SK-N-SH (cell line): ENCODE data around the gene MACROD2. TPM values are rescaled to one million over a fixed set of nuclear protein-coding genes. Genes with fewer than 3 reads are reported as not detected.

Experiments used
- CTCF ChIA-PET: fragments of 300-600, 350-600 bp; formaldehyde crosslinking; extraction: SDS; loops from one replicate; lab custom pipeline; 2021; lab: Yijun Ruan, JAX
- POLR2A ChIA-PET: fragments of 350-600 bp; sonication (Branson Sonifier 250); formaldehyde crosslinking; extraction: SDS; loops from one replicate; lab custom pipeline; 2020; ENCODE audit warnings: antibody characterized with exemption, inconsistent platforms; lab: Yijun Ruan, JAX
- DNase-seq: peaks from one replicate; pipeline ENCODE4 v3.0.0; 2012
- H2AFZ ChIP-seq: fragments of 200-600 bp; sonication (generic); 2 replicates; pipeline ENCODE4 v1.8.1; 2016; ENCODE audit warnings: antibody characterized with exemption, mild to moderate bottlenecking, low read depth
- H3F3A ChIP-seq: fragments of 200-600 bp; sonication (generic); replicated peaks from 2 replicates; pipeline ENCODE3; 2016; ENCODE audit warnings: antibody characterized with exemption, mild to moderate bottlenecking; ENCODE audit not compliant: insufficient read depth
- H3K27ac ChIP-seq, 2 experiments: fragments of 200-500 bp in 1 of 2; fragments of 200-600 bp in 1 of 2; sonication (Bioruptor generic) in 1 of 2; sonication (generic), shearing (Covaris generic) in 1 of 2; 2 replicates each; pipeline versions ENCODE4 v1.5.1 to v1.6.1; 2014 to 2016; ENCODE audit warnings: low read depth in 2 of 2, inconsistent platforms in 1 of 2, low read length in 1 of 2, mild to moderate bottlenecking in 1 of 2, mixed read lengths in 1 of 2
- H3K27me3 ChIP-seq: fragments of 200-600 bp; sonication (generic), shearing (Covaris generic); 2 replicates; pipeline ENCODE4 v1.6.1; 2016; ENCODE audit warnings: mixed run types; ENCODE audit not compliant: insufficient read depth
- H3K36me3 ChIP-seq, 2 experiments: fragments of 200-500 bp in 1 of 2; fragments of 200-600 bp in 1 of 2; sonication (Bioruptor generic) in 1 of 2; sonication (generic) in 1 of 2; replicated peaks in 1 of 2; 2 replicates each; pipeline versions ENCODE3 to v1.5.1; 2014 to 2016; ENCODE audit warnings: low read length in 1 of 2, mild to moderate bottlenecking in 1 of 2; ENCODE audit not compliant: insufficient read depth in 2 of 2, control insufficient read depth in 1 of 2
- H3K4me1 ChIP-seq, 2 experiments: fragments of 200-500 bp in 1 of 2; fragments of 200-600 bp in 1 of 2; sonication (Bioruptor generic) in 1 of 2; sonication (generic), shearing (Covaris generic) in 1 of 2; 2 replicates each; pipeline versions ENCODE4 v1.5.1 to v1.6.1; 2014 to 2016; ENCODE audit warnings: low read depth in 1 of 2, low read length in 1 of 2, mixed run types in 1 of 2; ENCODE audit not compliant: insufficient read depth in 2 of 2, control insufficient read depth in 1 of 2
- H3K4me2 ChIP-seq: fragments of 200-600 bp; sonication (generic), shearing (Covaris generic); 2 replicates; pipeline ENCODE4 v1.6.1; 2017; ENCODE audit warnings: mixed run types
- H3K4me3 ChIP-seq, 2 experiments: fragments of 200-500 bp in 1 of 2; fragments of 200-600 bp in 1 of 2; sonication (Bioruptor generic) in 1 of 2; sonication (generic), shearing (Covaris generic) in 1 of 2; 2 replicates each; pipeline versions ENCODE4 v1.5.1 to v1.8.1; 2014 to 2016; ENCODE audit warnings: low read depth in 2 of 2, inconsistent platforms in 1 of 2, low read length in 1 of 2, mild to moderate bottlenecking in 1 of 2, mixed read lengths in 1 of 2, moderate library complexity in 1 of 2
- H3K79me2 ChIP-seq: fragments of 200-600 bp; sonication (generic); 2 replicates; pipeline ENCODE4 v1.8.1; 2017; ENCODE audit warnings: mild to moderate bottlenecking; ENCODE audit not compliant: insufficient read depth
- H3K9ac ChIP-seq: fragments of 200-600 bp; sonication (generic); 2 replicates; pipeline ENCODE4 v1.6.1; 2017; ENCODE audit warnings: mixed run types
- H3K9me2 ChIP-seq: fragments of 200-600 bp; sonication (generic); 2 replicates; pipeline ENCODE4 v1.6.1; 2017; ENCODE audit warnings: mixed run types
- H3K9me3 ChIP-seq: fragments of 200-600 bp; sonication (generic); 2 replicates; pipeline ENCODE4 v1.6.1; 2017; ENCODE audit warnings: mixed run types, mild to moderate bottlenecking, moderate library complexity
- H4K20me1 ChIP-seq: fragments of 200-600 bp; sonication (generic); 2 replicates; pipeline ENCODE4 v1.6.1; 2017; ENCODE audit warnings: mild to moderate bottlenecking, mixed run types; ENCODE audit not compliant: insufficient read depth
- CHD2 ChIP-seq: fragments of 150-350 bp; IDR thresholded peaks from 2 replicates; pipeline ENCODE4 v1.6.1; 2018; ENCODE audit warnings: low read length; ENCODE audit not compliant: partially characterized antibody
- EP300 ChIP-seq, 2 experiments: IDR thresholded peaks; 2 replicates each; pipeline versions ENCODE4 v1.4.0 to v1.6.1; 2012; ENCODE audit warnings: borderline replicate concordance in 1 of 2, low read depth in 1 of 2, low read length in 1 of 2
- EZH2phosphoT487 ChIP-seq: fragments of 200-600 bp; sonication (generic); IDR thresholded peaks from 2 replicates; pipeline ENCODE4 v1.6.1; 2017; ENCODE audit warnings: low read depth, mixed run types, mild to moderate bottlenecking, antibody characterized with exemption, moderate library complexity, borderline replicate concordance
- FOSL2 ChIP-seq: IDR thresholded peaks from 2 replicates; pipeline ENCODE4 v1.4.0; 2012; ENCODE audit warnings: low read depth, mild to moderate bottlenecking, moderate library complexity, borderline replicate concordance
- FOXM1 ChIP-seq: IDR thresholded peaks from 2 replicates; pipeline ENCODE4 v1.4.0; 2012; ENCODE audit warnings: low read depth, mild to moderate bottlenecking
- GABPA ChIP-seq: IDR thresholded peaks from 2 replicates; pipeline ENCODE4 v1.4.0; 2012; ENCODE audit warnings: low read depth, mild to moderate bottlenecking
- GATA2 ChIP-seq: sonication (generic); formaldehyde crosslinking; IDR thresholded peaks from 2 replicates; pipeline ENCODE4 v1.5.0; 2020; ENCODE audit warnings: mild to moderate bottlenecking, missing genetic modification reagents
- MAX ChIP-seq: IDR thresholded peaks from 2 replicates; pipeline ENCODE4 v1.4.0; 2012; ENCODE audit warnings: low read depth
- NRF1 ChIP-seq: IDR thresholded peaks from 2 replicates; pipeline ENCODE4 v1.6.1; 2012; ENCODE audit warnings: low read depth, mild to moderate bottlenecking, low read length
- RCOR1 ChIP-seq: fragments of 150-350 bp; IDR thresholded peaks from 2 replicates; pipeline ENCODE4 v1.6.1; 2017; ENCODE audit warnings: antibody characterized with exemption, low read length
- SIN3A ChIP-seq: IDR thresholded peaks from 2 replicates; pipeline ENCODE4 v1.6.1; 2012; ENCODE audit warnings: low read depth, mild to moderate bottlenecking, low read length, moderate library complexity, borderline replicate concordance
- SMC3 ChIP-seq: IDR thresholded peaks from 2 replicates; pipeline ENCODE4 v1.6.1; 2012; ENCODE audit warnings: low read depth, low read length, improper control_type of control experiment
- TEAD4 ChIP-seq: IDR thresholded peaks from 2 replicates; pipeline ENCODE4 v1.4.0; 2012; ENCODE audit warnings: mild to moderate bottlenecking, borderline replicate concordance; ENCODE audit not compliant: insufficient read depth
- WGBS: methylation state at CpG from one replicate; pipeline ENCODE4 v1.1.6; 2017; ENCODE audit warnings: low lambda C conversion rate; 5-methylcytosine and 5-hydroxymethylcytosine counted together
- polyA plus RNA-seq, 3 experiments: library from polyadenylated mRNA; depleted of rRNA; stranded (reverse); fragments of >200 nt; gene quantifications; 2 replicates each; pipeline ENCODE4 v1.2.3, GENCODE V29; 2012
- TF ChIP-seq, protein P1 (sequence below): fragments of 150-350 bp; IDR thresholded peaks from 2 replicates; pipeline ENCODE4 v1.6.1; 2017; ENCODE audit warnings: antibody characterized with exemption, low read length, low read depth, borderline replicate concordance
- TF ChIP-seq, protein P2 (sequence below): IDR thresholded peaks from 2 replicates; pipeline ENCODE4; 2012
- TF ChIP-seq, protein P3 (sequence below): IDR thresholded peaks from 2 replicates; pipeline ENCODE4 v1.4.0; 2012; ENCODE audit warnings: low read depth, borderline replicate concordance

Gene MACROD2
- polyA plus RNA-seq, 1 of the 3 experiments (the other 2 are of a cell fraction) = 0.33 TPM

- no peak overlapping the region for H3K4me2 ChIP-seq
- WGBS = 40% methylated on average over 1 of the region's 1 CpG
- no peaks in the 10 kb centered on the region for H4K20me1 ChIP-seq
- ChIA-PET POLR2A (no interaction called here), CTCF (no interaction called here)
- peak overlapping the region in 1 of 2 experiments; percentile 76; a peak in 1 of 4 replicates for H3K27ac ChIP-seq
- no peak overlapping the region for H2AFZ ChIP-seq
- H3K9ac ChIP-seq = no peak overlapping the region
- no peaks in the 10 kb centered on the region for H3K36me3 ChIP-seq
- TF ChIP-seq GATA2 (CRISPR knock-in tag) (peak; percentile 50; the same call in 1 of the 2 replicates), EP300 (IDR thresholded peaks at IDR 0.05; ENCODE audit: borderline replicate concordance in 1 of 2, low read depth in 1 of 2, low read length in 1 of 2) (peak in 1 of 2 experiments; percentile 65; a peak in 1 of 4 replicates), SMC3 (no peak), RCOR1 (peak; percentile 67; the same call in 1 of the 2 replicates)
- peak; percentile 13 for DNase-seq
- no peak overlapping the region for H3K4me3 ChIP-seq
- no peaks in the 10 kb centered on the region; a peak in 2 of 4 replicates for H3K4me1 ChIP-seq
- no peaks in the 10 kb centered on the region for H3K27me3 ChIP-seq
- no peaks in the 10 kb centered on the region for H3F3A ChIP-seq
- H3K79me2 ChIP-seq = no peaks in the 10 kb centered on the region
- no peaks in the 10 kb centered on the region for H3K9me3 ChIP-seq
- H3K9me2 ChIP-seq = no peaks in the 10 kb centered on the region
Observed at GRCh38 chr20:16048876-16049275, 2053.6 kb downstream of the MACROD2 start.

- WGBS = 21% methylated on average over 9 of the region's 9 CpGs
- DNase-seq = no peak
- CTCF ChIA-PET = interaction anchor here (0.8 kb wide), 1 partner anchor 9 kb away, joined by 3 read pairs; no protein-coding TSS in a partner anchor
- Histone ChIP-seq H3F3A (no peaks in the 10 kb centered on the region), H3K9me3 (no peaks in the 10 kb centered on the region), H3K9me2 (no peaks in the 10 kb centered on the region), H2AFZ (no peak overlapping the region), H3K4me2 (no peak overlapping the region), H4K20me1 (no peaks in the 10 kb centered on the region), H3K36me3 (no peaks in the 10 kb centered on the region), H3K79me2 (no peaks in the 10 kb centered on the region), H3K27me3 (no peaks in the 10 kb centered on the region), H3K4me1 (no peaks in the 10 kb centered on the region; a peak in 2 of 4 replicates), H3K4me3 (no peak overlapping the region), H3K27ac (peak overlapping the region in 1 of 2 experiments; percentile 67; a peak in 1 of 4 replicates), H3K9ac (no peak overlapping the region)
- POLR2A ChIA-PET = no interaction called here
- TF ChIP-seq GATA2 (CRISPR knock-in tag) = peak; percentile 43
- TF ChIP-seq, protein P1, sequence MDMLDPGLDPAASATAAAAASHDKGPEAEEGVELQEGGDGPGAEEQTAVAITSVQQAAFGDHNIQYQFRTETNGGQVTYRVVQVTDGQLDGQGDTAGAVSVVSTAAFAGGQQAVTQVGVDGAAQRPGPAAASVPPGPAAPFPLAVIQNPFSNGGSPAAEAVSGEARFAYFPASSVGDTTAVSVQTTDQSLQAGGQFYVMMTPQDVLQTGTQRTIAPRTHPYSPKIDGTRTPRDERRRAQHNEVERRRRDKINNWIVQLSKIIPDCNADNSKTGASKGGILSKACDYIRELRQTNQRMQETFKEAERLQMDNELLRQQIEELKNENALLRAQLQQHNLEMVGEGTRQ = no peak
- no peak for TF ChIP-seq GABPA
- TF ChIP-seq, protein P2, sequence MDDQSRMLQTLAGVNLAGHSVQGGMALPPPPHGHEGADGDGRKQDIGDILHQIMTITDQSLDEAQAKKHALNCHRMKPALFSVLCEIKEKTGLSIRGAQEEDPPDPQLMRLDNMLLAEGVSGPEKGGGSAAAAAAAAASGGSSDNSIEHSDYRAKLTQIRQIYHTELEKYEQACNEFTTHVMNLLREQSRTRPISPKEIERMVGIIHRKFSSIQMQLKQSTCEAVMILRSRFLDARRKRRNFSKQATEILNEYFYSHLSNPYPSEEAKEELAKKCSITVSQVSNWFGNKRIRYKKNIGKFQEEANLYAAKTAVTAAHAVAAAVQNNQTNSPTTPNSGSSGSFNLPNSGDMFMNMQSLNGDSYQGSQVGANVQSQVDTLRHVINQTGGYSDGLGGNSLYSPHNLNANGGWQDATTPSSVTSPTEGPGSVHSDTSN = no peak
- peak in 1 of 2 experiments; percentile 47; a peak in 1 of 4 replicates for TF ChIP-seq EP300 (IDR thresholded peaks at IDR 0.05; ENCODE audit: borderline replicate concordance in 1 of 2, low read depth in 1 of 2, low read length in 1 of 2)
Observed at GRCh38 chr20:16049529-16050093, 2054.3 kb downstream of the MACROD2 start.

DNA sequence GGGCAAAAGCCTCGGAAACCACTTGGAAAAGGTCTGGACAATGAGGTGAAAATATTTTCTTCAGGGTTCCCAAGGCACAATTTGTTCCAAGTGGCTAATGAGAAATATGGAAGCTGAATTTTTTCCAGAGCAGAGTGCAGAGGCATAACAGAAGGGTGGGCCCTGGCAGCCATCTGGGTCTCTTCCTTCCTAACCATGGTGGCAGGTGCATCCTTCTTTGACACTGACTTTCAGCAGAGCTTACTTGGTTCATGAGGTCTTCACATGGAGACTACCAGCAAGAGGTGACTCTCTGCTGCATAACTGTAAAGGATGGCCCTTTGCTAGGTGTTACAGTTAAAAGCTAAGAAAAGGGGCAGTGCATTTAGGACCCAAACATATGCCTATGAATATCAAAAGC is 2055.1 kb downstream of the MACROD2 start:
- H3K4me3 ChIP-seq = no peak overlapping the region
- H3K9me2 ChIP-seq = no peaks in the 10 kb centered on the region
- H3K4me2 ChIP-seq = no peak overlapping the region
- ChIA-PET POLR2A (no interaction called here), CTCF (no interaction called here)
- H3K9me3 ChIP-seq = no peaks in the 10 kb centered on the region
- no peaks in the 10 kb centered on the region for H3K79me2 ChIP-seq
- DNase-seq = no peak
- H3K27ac ChIP-seq = peak overlapping the region in 1 of 2 experiments; percentile 11; a peak in 1 of 4 replicates
- WGBS = 32% methylated on average over 1 of the region's 1 CpG
- H4K20me1 ChIP-seq = no peaks in the 10 kb centered on the region
- no peaks in the 10 kb centered on the region; a peak in 2 of 4 replicates for H3K4me1 ChIP-seq
- H3K36me3 ChIP-seq = no peaks in the 10 kb centered on the region
- no peak overlapping the region for H2AFZ ChIP-seq
- no peak overlapping the region for H3K9ac ChIP-seq
- no peaks in the 10 kb centered on the region for H3F3A ChIP-seq
- no peaks in the 10 kb centered on the region for H3K27me3 ChIP-seq
- TF ChIP-seq GATA2 (CRISPR knock-in tag) (no peak), MAX (no peak), FOXM1 (no peak), FOSL2 (no peak), SIN3A (no peak), CHD2 (no peak), NRF1 (no peak), TEAD4 (no peak), EZH2phosphoT487 (no peak)
- TF ChIP-seq, protein P3, sequence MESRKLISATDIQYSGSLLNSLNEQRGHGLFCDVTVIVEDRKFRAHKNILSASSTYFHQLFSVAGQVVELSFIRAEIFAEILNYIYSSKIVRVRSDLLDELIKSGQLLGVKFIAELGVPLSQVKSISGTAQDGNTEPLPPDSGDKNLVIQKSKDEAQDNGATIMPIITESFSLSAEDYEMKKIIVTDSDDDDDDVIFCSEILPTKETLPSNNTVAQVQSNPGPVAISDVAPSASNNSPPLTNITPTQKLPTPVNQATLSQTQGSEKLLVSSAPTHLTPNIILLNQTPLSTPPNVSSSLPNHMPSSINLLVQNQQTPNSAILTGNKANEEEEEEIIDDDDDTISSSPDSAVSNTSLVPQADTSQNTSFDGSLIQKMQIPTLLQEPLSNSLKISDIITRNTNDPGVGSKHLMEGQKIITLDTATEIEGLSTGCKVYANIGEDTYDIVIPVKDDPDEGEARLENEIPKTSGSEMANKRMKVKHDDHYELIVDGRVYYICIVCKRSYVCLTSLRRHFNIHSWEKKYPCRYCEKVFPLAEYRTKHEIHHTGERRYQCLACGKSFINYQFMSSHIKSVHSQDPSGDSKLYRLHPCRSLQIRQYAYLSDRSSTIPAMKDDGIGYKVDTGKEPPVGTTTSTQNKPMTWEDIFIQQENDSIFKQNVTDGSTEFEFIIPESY = no peak
